Ammon's horn (tissue), 1 donor: ENCODE results near the gene MYL6.
"Not testable (repeated sequence)": the region's sequence is repeated elsewhere in the genome, so short reads cannot be mapped to it uniquely, and the experiment has no call there.

Experiments used
- DNase-seq: peaks from one replicate; pipeline ENCODE4 v3.0.0-alpha.2; 2016; ENCODE audit warnings: low spot score

The MYL6 gene

GRCh38 chr12:56156464-56157200 lies 1.5 kb upstream of the MYL6 start:
- not testable (repeated sequence) for DNase-seq

- peak; percentile 54 for DNase-seq
Measured at GRCh38 chr12:56157201-56158028, 744 bp upstream of the MYL6 start.

- peak; percentile 74 for DNase-seq
Measured at GRCh38 chr12:56158926-56159461, 835 bp downstream of the MYL6 start.

GRCh38 chr12:56159482-56160192 lies 1.5 kb downstream of the MYL6 start:
- no peak for DNase-seq

GRCh38 chr12:56160193-56160763 lies 2.1 kb downstream of the MYL6 start:
- no peak for DNase-seq

- no peak for DNase-seq
Measured at GRCh38 chr12:56160894-56161689, 2.9 kb downstream of the MYL6 start.

GRCh38 chr12:56161690-56162351 lies 3.7 kb downstream of the MYL6 start:
- no peak for DNase-seq

GRCh38 chr12:56162468-56163290 lies 4.5 kb downstream of the MYL6 start:
- no peak for DNase-seq

GRCh38 chr12:56163533-56164344 lies 5.6 kb downstream of the MYL6 start:
- DNase-seq, result no peak

- DNase-seq, result no peak
Measured at GRCh38 chr12:56164345-56164729, 6.2 kb downstream of the MYL6 start.

GRCh38 chr12:56165369-56165768 lies 7.2 kb downstream of the MYL6 start:
- DNase-seq, result no peak

- no peak for DNase-seq
Measured at GRCh38 chr12:56169229-56169759, 11.1 kb downstream of the MYL6 start.

- no peak for DNase-seq
Measured at GRCh38 chr12:56172839-56173238, 14.7 kb downstream of the MYL6 start.

- DNase-seq, result no peak
Measured at GRCh38 chr12:56178347-56178746, 20.2 kb downstream of the MYL6 start.

- DNase-seq, result no peak
Measured at GRCh38 chr12:56186957-56187356, 28.8 kb downstream of the MYL6 start.

GRCh38 chr12:56188131-56188777 lies 30.1 kb downstream of the MYL6 start:
- no peak for DNase-seq

- no peak for DNase-seq
Measured at GRCh38 chr12:56188778-56189098, 30.6 kb downstream of the MYL6 start.
